Measurements from ENCODE around the gene TRIM66. TPM values are rescaled to one million over a fixed set of nuclear protein-coding genes. Genes with fewer than 3 reads are reported as not detected.

TRIM66 gene
- total RNA-seq, 3 donors from 2014 or later: 4.0 to 8.3 (median 6.7) TPM

GRCh38 chr11:8610532-8611116 is 71.8 kb downstream of the TRIM66 start:
- DNase-seq: no peak
- peak in 1 of 2 donors; percentile 46 for ATAC-seq
- peaks cover 8% of the 10 kb centered on the region for H3K36me3 Mint-ChIP-seq (ENCODE audit: insufficient read depth)
- H3K4me3 Mint-ChIP-seq: no peak overlapping the region
- peaks cover 3% of the 10 kb centered on the region for H3K4me1 Mint-ChIP-seq (ENCODE audit: low read depth)
- H3K27me3 Mint-ChIP-seq (ENCODE audit: low read depth): no peaks in the 10 kb centered on the region
- no peaks in the 10 kb centered on the region for H3K9me3 Mint-ChIP-seq

- Mint-ChIP-seq H3K9me3 (no peaks in the 10 kb centered on the region), H3K4me1 (ENCODE audit: low read depth) (peaks cover 3% of the 10 kb centered on the region), H3K27me3 (ENCODE audit: low read depth) (peaks cover 17% of the 10 kb centered on the region), H3K36me3 (ENCODE audit: insufficient read depth) (peaks cover 6% of the 10 kb centered on the region), H3K4me3 (no peak overlapping the region)
- ATAC-seq (no peak), DNase-seq (no peak)
Measured at GRCh38 chr11:8608652-8609051, 73.8 kb downstream of the TRIM66 start.

GRCh38 chr11:8605971-8606563 is 76.4 kb downstream of the TRIM66 start:
- Mint-ChIP-seq H3K4me1 (ENCODE audit: low read depth) (peaks cover 3% of the 10 kb centered on the region), H3K27me3 (ENCODE audit: low read depth) (peaks cover 32% of the 10 kb centered on the region), H3K36me3 (ENCODE audit: insufficient read depth) (no peaks in the 10 kb centered on the region), H3K4me3 (no peak overlapping the region), H3K9me3 (no peaks in the 10 kb centered on the region)
- DNase-seq (no peak), ATAC-seq (no peak)

GRCh38 chr11:8604078-8604723 is 78.3 kb downstream of the TRIM66 start:
- Mint-ChIP-seq H3K4me3 (no peak overlapping the region), H3K27me3 (ENCODE audit: low read depth) (peaks cover 33% of the 10 kb centered on the region), H3K4me1 (ENCODE audit: low read depth) (no peaks in the 10 kb centered on the region), H3K36me3 (ENCODE audit: insufficient read depth) (no peaks in the 10 kb centered on the region), H3K9me3 (no peaks in the 10 kb centered on the region)
- DNase-seq: no peak
- ATAC-seq: peak; percentile 65 to 69

- ATAC-seq: no peak
- Mint-ChIP-seq H3K4me3 (no peak overlapping the region), H3K36me3 (ENCODE audit: insufficient read depth) (no peaks in the 10 kb centered on the region), H3K9me3 (no peaks in the 10 kb centered on the region), H3K27me3 (ENCODE audit: low read depth) (peaks cover 33% of the 10 kb centered on the region), H3K4me1 (ENCODE audit: low read depth) (no peaks in the 10 kb centered on the region)
- no peak for DNase-seq
Measured at GRCh38 chr11:8603696-8604077, 78.8 kb downstream of the TRIM66 start.

GRCh38 chr11:8601376-8602133 is 80.9 kb downstream of the TRIM66 start:
- Mint-ChIP-seq H3K4me3 (no peak overlapping the region), H3K27me3 (ENCODE audit: low read depth) (peaks cover 38% of the 10 kb centered on the region)
- DNase-seq: no peak

GRCh38 chr11:8598506-8598905 is 84.0 kb downstream of the TRIM66 start:
- no peak for ATAC-seq
- Mint-ChIP-seq H3K4me3 (no peak overlapping the region), H3K36me3 (ENCODE audit: insufficient read depth) (no peaks in the 10 kb centered on the region), H3K27me3 (ENCODE audit: low read depth) (peaks cover 38% of the 10 kb centered on the region), H3K4me1 (ENCODE audit: low read depth) (peaks cover 1% of the 10 kb centered on the region), H3K9me3 (no peaks in the 10 kb centered on the region)
- DNase-seq: no peak

More at GRCh38 chr11:8601376-8602133, 80.9 kb downstream of the TRIM66 start:
- Mint-ChIP-seq H3K4me1 (ENCODE audit: low read depth) (no peaks in the 10 kb centered on the region), H3K36me3 (ENCODE audit: insufficient read depth) (no peaks in the 10 kb centered on the region), H3K9me3 (no peaks in the 10 kb centered on the region)
- no peak for ATAC-seq

GRCh38 chr11:8597182-8597581 is 85.3 kb downstream of the TRIM66 start:
- no peaks in the 10 kb centered on the region for H3K9me3 Mint-ChIP-seq
- peaks cover 3% of the 10 kb centered on the region for H3K4me1 Mint-ChIP-seq (ENCODE audit: low read depth)
- H3K27me3 Mint-ChIP-seq (ENCODE audit: low read depth): peaks cover 40% of the 10 kb centered on the region
- H3K4me3 Mint-ChIP-seq: no peak overlapping the region
- ATAC-seq (no peak), DNase-seq (no peak)
- no peaks in the 10 kb centered on the region for H3K36me3 Mint-ChIP-seq (ENCODE audit: insufficient read depth)

- DNase-seq: no peak
- Mint-ChIP-seq H3K27me3 (ENCODE audit: low read depth) (peaks cover 42% of the 10 kb centered on the region), H3K9me3 (no peaks in the 10 kb centered on the region), H3K4me3 (no peak overlapping the region), H3K36me3 (ENCODE audit: insufficient read depth) (no peaks in the 10 kb centered on the region), H3K4me1 (ENCODE audit: low read depth) (peaks cover 3% of the 10 kb centered on the region)
- no peak for ATAC-seq
Measured at GRCh38 chr11:8596504-8597046, 85.9 kb downstream of the TRIM66 start.

- Mint-ChIP-seq H3K4me3 (peak within 1 kb of the TSS; percentile 73), H3K4me1 (ENCODE audit: low read depth) (peaks cover 3% of the 10 kb centered on the region)
- peak; percentile 82 to 86 for ATAC-seq
Measured at GRCh38 chr11:8593935-8594909, 88.2 kb downstream of the TRIM66 start, which contains the start of gene STK33. Gene STK33 (minus strand): TSS chr11:8594228. CDS start chr11:8474905, 119,323 bp downstream.

GRCh38 chr11:8593455-8593854 is 89.0 kb downstream of the TRIM66 start:
- peak overlapping the region; percentile 73 for H3K4me3 Mint-ChIP-seq
- no peaks in the 10 kb centered on the region for H3K9me3 Mint-ChIP-seq
- DNase-seq: no peak
- ATAC-seq: peak in 1 of 2 donors; percentile 49
- peaks cover 3% of the 10 kb centered on the region for H3K4me1 Mint-ChIP-seq (ENCODE audit: low read depth)
- peaks cover 46% of the 10 kb centered on the region for H3K27me3 Mint-ChIP-seq (ENCODE audit: low read depth)
- no peaks in the 10 kb centered on the region for H3K36me3 Mint-ChIP-seq (ENCODE audit: insufficient read depth)

More at GRCh38 chr11:8593935-8594909, 88.2 kb downstream of the TRIM66 start, which contains the start of gene STK33:
- H3K36me3 Mint-ChIP-seq (ENCODE audit: insufficient read depth): no peaks in the 10 kb centered on the region
- H3K27me3 Mint-ChIP-seq (ENCODE audit: low read depth): peaks cover 47% of the 10 kb centered on the region
- no peaks in the 10 kb centered on the region for H3K9me3 Mint-ChIP-seq
- no peak for DNase-seq

- Mint-ChIP-seq H3K4me1 (ENCODE audit: low read depth) (no peaks in the 10 kb centered on the region), H3K9me3 (no peaks in the 10 kb centered on the region), H3K36me3 (ENCODE audit: insufficient read depth) (no peaks in the 10 kb centered on the region), H3K27me3 (ENCODE audit: low read depth) (peaks cover 22% of the 10 kb centered on the region), H3K4me3 (no peak overlapping the region)
- ATAC-seq (no peak), DNase-seq (no peak)
Measured at GRCh38 chr11:8587915-8588314, 94.5 kb downstream of the TRIM66 start.

GRCh38 chr11:8586805-8587204 is 95.7 kb downstream of the TRIM66 start:
- Mint-ChIP-seq H3K27me3 (ENCODE audit: low read depth) (peaks cover 17% of the 10 kb centered on the region), H3K4me1 (ENCODE audit: low read depth) (no peaks in the 10 kb centered on the region), H3K4me3 (no peak overlapping the region), H3K9me3 (no peaks in the 10 kb centered on the region), H3K36me3 (ENCODE audit: insufficient read depth) (no peaks in the 10 kb centered on the region)
- ATAC-seq (no peak), DNase-seq (no peak)

All from activated T-cell treated with anti-CD3 and anti-CD28 coated beads, Interleukin-2, amount 50 U/mL, for 4 hours (primary cell).